Measurements from ENCODE around the gene NR1H2.

Gene NR1H2

DNA sequence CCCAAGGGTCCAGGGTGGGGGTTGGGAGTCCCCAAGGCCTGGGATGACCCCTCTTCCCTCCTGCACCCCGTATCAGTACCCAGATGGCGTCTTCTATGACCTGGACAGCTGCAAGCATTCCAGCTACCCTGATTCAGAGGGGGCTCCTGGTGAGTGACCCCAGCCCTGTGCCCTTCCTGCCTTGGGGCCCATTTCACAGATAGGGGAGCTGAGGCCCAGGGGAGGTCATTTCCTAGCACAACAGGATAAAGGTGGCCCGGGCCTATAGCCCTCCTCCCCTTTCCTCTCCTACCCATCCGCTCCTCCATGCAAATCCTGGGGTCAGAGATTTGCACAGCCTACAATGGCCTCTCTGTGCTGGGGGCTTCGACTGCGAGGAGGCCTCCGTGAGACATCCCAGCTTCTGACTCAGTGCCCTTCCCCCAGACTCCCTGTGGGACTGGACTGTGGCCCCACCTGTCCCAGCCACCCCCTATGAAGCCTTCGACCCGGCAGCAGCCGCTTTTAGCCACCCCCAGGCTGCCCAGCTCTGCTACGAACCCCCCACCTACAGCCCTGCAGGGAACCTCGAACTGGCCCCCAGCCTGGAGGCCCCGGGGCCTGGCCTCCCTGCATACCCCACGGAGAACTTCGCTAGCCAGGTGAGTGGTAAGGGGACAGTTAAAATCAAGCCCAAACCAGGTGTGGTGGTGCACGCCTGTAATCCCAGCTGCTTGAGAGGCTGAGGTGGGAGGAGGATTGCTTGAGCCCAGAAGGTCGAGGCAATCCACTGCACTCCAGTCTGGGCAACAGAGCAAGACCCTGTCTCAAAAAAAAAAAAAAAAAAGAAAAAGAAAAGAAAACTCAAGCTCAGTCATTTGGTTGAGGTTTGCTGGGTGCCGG lies 46.4 kb downstream of the NR1H2 start:
- DNase-seq (ENCODE audit: low read depth, low spot score): no peak

- no peak for DNase-seq (ENCODE audit: low read depth, low spot score)
Measured at GRCh38 chr19:50423279-50424113, 47.2 kb downstream of the NR1H2 start.

GRCh38 chr19:50425581-50425980 lies 49.3 kb downstream of the NR1H2 start:
- no peak for DNase-seq (ENCODE audit: low read depth, low spot score)

DNA sequence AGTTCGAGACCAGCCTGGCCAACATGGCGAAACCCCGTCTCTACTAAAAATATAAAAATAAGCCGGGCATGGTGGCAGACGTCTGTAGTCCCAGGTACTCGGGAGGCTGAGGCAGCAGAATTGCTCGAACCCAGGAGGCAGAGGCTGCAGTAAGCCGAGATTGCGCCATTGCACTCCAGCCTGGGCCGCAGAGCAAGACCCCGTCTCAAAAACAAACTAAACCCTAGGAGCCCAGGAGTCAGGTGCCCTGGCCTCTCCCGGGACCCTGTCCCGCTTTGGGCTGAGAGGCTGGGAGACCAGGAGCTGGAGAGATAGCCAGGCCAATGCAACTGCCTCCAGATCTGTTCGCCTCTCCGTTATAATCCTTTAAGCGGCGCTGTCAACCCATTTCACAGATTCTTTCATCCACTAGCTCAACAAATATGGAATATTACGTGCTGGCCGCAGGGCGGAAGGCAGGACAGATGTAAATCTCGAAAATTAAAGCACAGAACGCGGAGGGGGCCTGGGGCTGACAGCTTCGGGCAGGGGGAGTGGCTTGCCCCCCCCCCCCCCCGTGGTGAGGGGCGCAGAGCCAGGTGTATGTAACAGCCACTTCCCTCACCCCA lies 51.2 kb downstream of the NR1H2 start:
- DNase-seq (ENCODE audit: low read depth, low spot score): no peak

GRCh38 chr19:50427997-50428425 lies 51.8 kb downstream of the NR1H2 start:
- DNase-seq (ENCODE audit: low read depth, low spot score): peak; percentile 44

- no peak for DNase-seq (ENCODE audit: low read depth, low spot score)
Measured at GRCh38 chr19:50428772-50429463, 52.7 kb downstream of the NR1H2 start.

GRCh38 chr19:50430888-50431342 lies 54.7 kb downstream of the NR1H2 start:
- no peak for DNase-seq (ENCODE audit: low read depth, low spot score)

- DNase-seq (ENCODE audit: low read depth, low spot score): peak; percentile 47
Measured at GRCh38 chr19:50431343-50432220, 55.3 kb downstream of the NR1H2 start.

DNA sequence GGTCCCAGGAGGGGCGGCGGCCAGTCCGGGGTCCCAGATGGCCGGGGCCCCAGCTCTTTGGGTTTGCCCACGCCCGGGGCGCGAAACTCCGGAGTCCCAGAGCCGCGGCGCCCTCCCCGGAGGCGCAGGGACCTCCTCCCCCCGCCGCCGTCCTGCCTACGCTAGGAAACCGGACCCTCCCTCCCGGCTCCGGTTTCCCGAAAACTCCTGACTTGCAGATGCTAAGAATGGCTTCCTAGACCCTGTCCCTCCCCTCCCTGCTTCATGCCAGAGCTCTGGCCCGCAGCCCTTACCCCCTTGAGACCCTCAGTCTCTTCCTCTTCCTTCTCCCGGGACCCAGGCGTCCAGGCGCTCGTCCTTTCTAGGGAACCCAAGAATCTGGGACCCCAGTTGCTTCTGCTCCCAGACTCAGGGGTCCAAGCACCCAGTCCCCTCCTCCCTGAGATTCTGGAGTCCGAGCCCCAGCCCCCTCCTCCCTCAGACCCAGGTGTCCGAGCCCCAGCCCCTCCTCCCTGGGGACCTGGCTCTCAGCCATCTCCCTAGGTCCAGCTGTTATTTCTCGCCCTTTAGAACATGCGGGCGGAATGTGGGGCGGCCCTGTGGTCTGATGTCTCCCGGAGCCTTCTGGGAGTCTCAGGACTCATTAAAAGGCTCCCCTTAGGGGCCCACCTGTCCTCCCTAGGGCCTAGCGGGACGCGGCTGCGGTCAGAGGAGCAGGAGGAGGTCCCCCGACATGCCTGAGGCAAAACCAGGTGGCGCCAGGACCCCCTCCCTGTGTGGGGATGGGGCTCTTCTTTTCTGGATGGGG lies 56.2 kb downstream of the NR1H2 start, which contains the start of gene MYBPC2:
TSS of gene MYBPC2 (plus strand) at position 672 of the 808 bp plus-strand sequence. CDS start at position 734, 62 bp downstream.
- DNase-seq (ENCODE audit: low read depth, low spot score): no peak

Measured in brain pericyte (primary cell).